ENCODE measurements around the gene CAMKMT. TPM values are rescaled to one million over a fixed set of nuclear protein-coding genes. Genes with fewer than 3 reads are reported as not detected.

The CAMKMT gene
- total RNA-seq, 2 experiments from 2014 or later = 11.3 to 12.0 TPM

DNA sequence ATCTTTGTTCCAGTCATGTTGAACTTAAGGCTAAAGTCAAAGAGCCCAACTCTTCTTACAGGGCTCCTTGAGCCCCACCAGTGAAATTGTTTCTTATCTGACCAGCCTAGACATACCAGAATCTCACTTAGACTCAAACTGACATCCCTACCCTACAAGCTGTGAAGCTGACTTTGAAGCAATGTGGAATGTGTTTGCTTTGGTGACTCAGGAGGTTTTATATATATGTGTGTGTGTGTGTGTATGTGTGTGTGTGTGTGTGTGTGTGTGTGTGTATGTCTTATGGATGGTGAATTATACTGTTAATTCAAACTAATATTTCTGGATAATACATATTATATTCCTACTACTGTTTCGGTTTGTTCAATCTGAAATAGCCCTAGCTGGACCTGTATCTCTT lies 67.3 kb downstream of the CAMKMT start:
- POLR2A ChIA-PET = no interaction called here
- CTCF ChIA-PET = no interaction called here

DNA sequence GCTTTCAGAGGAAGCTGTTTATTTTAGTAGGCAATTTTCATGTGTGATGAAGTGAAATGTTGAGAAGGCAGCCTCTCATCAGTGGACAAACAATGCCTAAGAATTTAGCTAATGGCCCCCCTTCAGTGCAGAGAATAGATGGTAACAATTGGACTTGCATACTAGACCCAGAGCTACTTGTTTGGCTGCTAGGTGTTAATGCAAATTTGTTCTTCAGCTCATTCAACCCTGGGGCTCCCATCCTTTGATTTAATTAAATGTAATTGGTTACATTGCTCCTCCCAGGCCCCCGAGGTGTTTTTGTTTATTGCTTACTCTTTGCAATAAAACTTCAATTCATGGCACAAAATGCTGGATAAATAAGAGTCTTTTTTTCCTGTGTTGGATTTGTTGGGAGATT lies 68.6 kb downstream of the CAMKMT start:
- ChIA-PET POLR2A (no interaction called here), CTCF (interaction anchor here (0.8 kb wide), 1 partner anchor 386 kb away, joined by 3 read pairs; no protein-coding TSS in a partner anchor)

DNA sequence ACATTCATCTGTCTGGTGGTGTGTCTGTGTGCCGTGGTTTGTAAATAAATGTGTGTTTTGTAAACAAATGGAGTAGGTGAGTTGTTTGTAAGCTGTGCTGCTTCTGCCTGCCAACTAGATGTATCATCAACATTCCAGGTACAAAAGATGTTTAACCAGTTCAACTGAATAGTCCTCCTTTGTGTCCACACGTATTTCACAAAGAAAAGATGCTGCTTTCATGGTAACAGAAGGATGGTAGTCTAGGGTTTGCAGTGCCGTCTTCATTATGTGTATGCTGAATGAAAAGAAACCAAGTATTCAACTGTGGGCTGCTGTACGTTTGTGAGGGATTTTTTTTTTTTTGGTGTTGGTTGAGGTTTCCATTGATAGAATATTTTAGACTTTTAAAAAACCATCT lies 72.1 kb downstream of the CAMKMT start:
- CTCF ChIA-PET = no interaction called here

DNA sequence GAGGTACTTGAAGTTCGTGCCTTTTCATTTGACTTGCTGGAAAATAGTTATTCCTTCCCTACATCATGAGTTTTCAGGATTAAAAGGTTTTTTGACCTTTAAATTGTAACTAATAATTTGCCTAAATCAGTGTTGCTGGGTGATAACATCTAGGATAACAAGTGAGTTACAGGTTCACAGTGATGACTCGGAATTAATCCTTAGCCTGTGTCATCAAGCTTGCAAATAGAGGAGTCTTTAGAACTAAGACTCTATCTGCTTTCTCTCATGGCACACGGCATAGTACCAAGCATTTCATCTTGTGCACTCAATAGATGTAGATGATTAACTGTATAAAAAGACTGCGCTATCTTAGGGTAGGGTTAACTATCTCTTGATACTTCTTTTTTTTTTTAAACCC lies 79.5 kb downstream of the CAMKMT start:
- ChIA-PET POLR2A (no interaction called here), CTCF (interaction anchor here (1.3 kb wide), 1 partner anchor 10 kb away, joined by 3 read pairs; no protein-coding TSS in a partner anchor)

More for the DNA sequence above, 72.1 kb downstream of the CAMKMT start:
- POLR2A ChIA-PET = no interaction called here

DNA sequence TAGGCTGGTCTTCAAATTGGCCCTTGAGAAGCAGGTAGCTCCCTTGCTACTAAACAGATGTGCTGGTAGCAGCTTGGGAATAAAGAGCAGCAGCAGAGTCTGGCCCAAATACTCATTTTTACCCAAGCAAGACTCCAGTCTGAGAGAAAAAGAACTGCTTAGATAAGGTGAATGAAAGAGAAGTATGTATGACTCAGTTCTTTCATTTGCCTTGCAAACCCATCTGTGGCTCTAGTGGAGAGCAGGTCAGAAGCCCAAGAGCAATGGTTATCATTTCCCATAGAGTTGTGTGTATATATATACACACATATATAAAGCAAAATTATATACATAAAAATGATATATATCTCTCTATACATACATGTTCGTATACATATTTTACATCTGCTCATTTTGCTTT lies 80.3 kb downstream of the CAMKMT start:
- CTCF ChIA-PET = interaction anchor here (1.3 kb wide), 1 partner anchor 11 kb away, joined by 3 read pairs; no protein-coding TSS in a partner anchor
- POLR2A ChIA-PET = no interaction called here

DNA sequence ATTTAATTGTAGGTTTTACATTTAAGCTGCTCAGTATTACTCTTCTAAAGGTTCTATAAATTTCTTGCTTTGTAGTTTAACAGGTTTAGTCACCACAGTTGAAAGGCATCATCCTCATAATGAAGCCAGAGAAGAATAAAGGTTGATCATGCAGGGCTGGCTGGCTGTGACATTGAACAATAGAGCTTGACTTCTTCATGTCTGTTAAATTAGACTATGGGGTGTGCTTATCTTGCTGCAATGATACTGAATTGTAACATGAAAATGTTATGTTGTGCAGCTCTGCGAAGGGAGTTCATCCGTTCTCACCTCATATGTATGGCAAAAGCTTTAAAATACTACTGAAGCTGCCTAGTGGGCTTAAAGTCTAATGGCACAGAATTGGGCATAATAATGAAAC lies 81.8 kb downstream of the CAMKMT start:
- CTCF ChIA-PET = no interaction called here
- POLR2A ChIA-PET = no interaction called here

DNA sequence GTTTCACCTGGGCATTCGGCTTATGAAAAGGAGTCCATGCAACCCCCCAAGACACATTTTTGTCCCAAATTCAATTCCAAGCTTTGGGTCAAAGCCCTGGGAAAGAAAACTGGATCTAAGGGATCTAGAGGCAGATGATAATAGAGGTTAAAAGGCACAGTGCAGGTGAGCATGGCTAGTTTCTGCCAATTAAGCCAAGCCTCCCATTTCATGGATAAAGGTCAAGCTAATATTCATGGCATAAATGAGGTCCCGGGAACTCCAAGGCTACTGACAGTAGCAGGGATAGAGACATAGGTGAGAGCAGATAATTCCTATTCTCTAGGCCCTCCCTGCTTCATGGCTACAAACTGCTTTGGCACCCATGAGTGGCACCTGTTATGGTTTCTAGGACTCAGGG lies 83.1 kb downstream of the CAMKMT start:
- CTCF ChIA-PET = no interaction called here
- POLR2A ChIA-PET = no interaction called here

DNA sequence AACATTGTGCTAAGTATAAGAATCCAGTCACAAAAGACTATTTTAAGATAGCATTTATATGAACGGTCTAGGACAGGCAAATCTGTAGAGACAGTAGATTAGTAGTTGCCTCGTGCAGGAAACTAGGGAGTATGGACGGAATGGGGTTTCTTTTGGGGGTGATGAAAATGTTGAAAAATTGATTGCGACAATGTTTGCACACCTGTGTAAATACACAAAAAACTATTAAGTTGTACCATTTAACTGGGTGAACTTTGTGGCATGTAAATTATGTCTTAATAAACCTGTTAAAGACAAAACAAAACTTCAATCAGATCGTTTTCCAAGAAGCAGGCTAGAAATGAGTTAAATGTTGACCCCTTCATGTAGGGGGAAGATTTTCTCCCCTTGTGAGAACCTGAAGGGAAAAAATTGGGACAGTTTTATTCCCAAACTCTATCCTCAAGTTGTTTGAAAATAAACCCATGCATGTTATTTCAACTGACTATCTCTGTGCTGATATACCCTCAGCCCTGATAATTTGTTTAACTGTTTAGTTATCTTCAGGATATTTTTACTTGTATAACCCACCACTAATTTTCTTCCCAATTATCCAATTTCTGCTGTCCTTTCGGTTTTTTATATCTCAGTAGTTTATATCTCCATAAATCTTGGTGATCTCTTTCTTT lies 87.2 kb downstream of the CAMKMT start:
- CTCF ChIA-PET = no interaction called here
- POLR2A ChIA-PET = no interaction called here

DNA sequence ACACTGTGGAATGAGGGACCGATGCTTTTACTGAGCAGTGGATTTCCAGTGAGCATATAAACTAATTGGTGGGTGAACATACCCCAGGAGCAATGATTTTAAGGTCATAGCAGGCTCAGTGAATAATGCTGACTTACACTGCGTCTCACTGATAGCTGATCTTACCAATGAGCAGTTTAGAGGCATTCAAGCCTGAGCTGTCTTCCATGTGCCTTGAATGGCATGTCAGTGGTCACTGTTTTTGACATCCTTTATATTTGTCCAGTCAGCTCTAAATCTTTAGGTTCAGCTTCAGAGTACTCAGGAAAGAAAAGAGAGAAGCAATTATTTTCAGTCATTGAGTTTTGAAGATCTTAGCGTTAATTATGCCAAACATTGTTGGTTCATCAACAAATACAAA lies 88.3 kb downstream of the CAMKMT start:
- CTCF ChIA-PET = interaction anchor here (1.0 kb wide), 1 partner anchor 29 kb away, joined by 3 read pairs; no protein-coding TSS in a partner anchor

DNA sequence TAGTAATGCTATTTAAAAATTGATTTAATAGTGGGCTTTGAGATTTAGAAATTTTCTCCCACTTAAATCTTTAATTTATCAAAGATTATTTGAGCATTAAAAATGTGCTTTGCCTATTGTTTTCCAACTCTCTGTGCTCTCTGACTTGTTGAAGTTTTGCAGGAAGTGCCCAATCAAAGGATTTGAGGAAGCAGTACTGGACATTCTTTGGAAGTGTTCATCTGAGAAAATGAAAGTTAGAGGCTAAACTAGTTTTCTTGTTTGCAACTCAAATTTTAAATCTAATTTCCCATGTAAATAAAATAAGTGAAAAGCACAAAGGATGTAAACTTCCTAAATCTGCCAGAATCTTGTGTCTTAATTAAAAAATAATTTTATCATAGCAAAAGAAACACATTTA lies 89.1 kb downstream of the CAMKMT start:
- POLR2A ChIA-PET = no interaction called here
- CTCF ChIA-PET = interaction anchor here (1.0 kb wide), 1 partner anchor 28 kb away, joined by 3 read pairs; no protein-coding TSS in a partner anchor

More for the DNA sequence above, 88.3 kb downstream of the CAMKMT start:
- POLR2A ChIA-PET = no interaction called here

DNA sequence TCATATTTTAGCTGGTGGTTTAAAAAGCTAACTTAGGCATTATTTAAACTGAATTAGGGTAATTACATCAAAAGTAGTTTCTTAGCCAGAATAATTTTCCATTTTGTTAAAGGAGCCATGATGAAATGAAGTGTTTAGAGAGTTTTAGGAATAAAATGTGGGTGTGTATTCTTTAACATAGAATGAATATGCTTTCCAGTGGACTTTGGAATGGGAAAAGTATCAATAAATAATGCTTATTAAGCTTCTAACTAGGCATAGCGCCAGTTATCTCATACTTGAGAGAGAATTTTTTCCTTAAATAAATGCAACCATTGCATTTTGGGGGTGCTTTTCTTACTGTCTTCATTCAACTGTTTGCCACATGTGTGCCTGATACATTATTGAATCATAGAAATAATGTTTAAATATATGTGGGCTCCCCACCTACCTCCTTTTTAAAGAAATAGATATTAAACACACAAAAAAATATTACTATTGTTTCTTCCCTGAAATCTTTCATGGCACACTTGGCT lies 90.4 kb downstream of the CAMKMT start:
- CTCF ChIA-PET = no interaction called here
- POLR2A ChIA-PET = no interaction called here

DNA sequence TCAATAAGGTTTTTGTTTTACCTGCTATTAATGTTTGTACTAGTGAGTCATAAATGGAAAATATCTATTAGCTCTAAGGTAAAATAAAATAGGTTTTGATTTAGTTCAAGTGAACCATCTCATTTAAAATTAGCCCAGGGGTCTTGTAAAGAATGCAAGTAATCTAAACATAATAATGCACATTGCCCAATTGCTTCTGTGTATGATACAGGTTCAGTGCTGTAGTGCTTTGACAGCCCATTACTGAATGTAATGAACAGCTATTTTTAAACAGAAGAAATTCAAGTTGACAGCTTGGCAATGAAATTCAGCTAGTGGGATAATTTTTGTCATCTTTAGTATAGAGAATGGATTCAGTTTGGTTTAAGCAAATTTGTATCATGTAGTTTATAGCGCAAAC lies 91.5 kb downstream of the CAMKMT start:
- POLR2A ChIA-PET = no interaction called here
- CTCF ChIA-PET = interaction anchor here (0.6 kb wide), 1 partner anchor 65 kb away, joined by 3 read pairs; no protein-coding TSS in a partner anchor

DNA sequence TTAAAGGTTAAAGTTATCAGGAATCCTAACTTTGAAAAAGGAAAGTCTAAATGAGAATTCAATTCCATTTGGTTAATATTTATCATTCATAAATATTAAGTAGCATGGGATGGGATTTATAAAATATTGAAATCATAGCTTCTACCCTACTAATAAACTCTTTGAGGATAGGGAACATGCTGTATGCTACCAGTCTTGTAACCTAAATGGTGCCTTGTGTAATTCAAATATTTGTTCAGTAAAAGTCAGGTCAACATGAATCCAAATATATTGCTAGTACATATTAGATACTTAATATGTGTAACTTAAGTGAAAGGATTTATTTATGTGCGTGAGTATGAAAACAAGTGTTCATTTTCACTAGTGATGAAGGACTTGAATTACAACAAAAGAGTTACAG lies 94.1 kb downstream of the CAMKMT start:
- POLR2A ChIA-PET = no interaction called here

DNA sequence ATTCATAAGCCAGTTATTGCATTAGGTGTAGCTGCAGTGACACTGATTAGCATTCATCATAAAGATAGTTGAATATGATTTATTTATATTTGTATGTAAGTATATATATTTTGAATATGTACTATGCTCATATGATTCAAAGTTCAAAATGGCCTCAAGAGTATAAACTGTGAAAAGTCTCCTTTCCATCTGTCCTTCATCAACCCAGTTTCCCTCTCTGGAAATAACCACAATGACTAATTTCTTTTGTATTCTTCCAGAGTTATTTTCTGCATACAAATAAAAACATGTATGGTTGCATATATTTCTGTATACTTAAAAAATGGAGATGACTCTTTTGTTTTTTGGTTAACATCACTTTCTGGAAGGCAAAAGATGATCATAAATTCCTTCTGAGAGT lies 95.2 kb downstream of the CAMKMT start:
- POLR2A ChIA-PET = no interaction called here
- CTCF ChIA-PET = no interaction called here

More for the DNA sequence above, 94.1 kb downstream of the CAMKMT start:
- CTCF ChIA-PET = interaction anchor here (1.7 kb wide), 1 partner anchor 24 kb away, joined by 4 read pairs; no protein-coding TSS in a partner anchor

DNA sequence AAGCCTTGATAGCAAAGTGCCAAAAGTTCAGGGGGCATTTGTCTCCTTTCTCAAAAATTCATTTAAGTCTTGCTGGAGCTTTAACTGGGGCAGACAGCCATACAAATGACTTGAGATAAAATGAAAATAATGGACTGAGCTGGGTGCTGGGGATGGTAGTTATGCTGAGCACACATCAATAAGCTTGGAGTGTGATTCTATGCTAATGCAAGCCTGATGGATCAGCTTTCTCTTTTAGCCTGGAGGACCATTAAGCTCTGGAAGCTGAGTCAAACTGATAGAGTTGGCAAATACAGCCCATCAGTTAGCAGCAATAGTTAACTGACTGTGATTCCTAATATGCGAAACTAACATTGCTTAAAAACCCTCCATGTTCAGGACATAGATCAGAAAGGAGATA lies 98.0 kb downstream of the CAMKMT start:
- CTCF ChIA-PET = interaction anchor here (0.6 kb wide), 1 partner anchor 290 kb away, joined by 3 read pairs; no protein-coding TSS in a partner anchor
- POLR2A ChIA-PET = interaction anchor here (0.7 kb wide), 1 partner anchor 424 kb away, joined by 5 read pairs; no protein-coding TSS in a partner anchor

DNA sequence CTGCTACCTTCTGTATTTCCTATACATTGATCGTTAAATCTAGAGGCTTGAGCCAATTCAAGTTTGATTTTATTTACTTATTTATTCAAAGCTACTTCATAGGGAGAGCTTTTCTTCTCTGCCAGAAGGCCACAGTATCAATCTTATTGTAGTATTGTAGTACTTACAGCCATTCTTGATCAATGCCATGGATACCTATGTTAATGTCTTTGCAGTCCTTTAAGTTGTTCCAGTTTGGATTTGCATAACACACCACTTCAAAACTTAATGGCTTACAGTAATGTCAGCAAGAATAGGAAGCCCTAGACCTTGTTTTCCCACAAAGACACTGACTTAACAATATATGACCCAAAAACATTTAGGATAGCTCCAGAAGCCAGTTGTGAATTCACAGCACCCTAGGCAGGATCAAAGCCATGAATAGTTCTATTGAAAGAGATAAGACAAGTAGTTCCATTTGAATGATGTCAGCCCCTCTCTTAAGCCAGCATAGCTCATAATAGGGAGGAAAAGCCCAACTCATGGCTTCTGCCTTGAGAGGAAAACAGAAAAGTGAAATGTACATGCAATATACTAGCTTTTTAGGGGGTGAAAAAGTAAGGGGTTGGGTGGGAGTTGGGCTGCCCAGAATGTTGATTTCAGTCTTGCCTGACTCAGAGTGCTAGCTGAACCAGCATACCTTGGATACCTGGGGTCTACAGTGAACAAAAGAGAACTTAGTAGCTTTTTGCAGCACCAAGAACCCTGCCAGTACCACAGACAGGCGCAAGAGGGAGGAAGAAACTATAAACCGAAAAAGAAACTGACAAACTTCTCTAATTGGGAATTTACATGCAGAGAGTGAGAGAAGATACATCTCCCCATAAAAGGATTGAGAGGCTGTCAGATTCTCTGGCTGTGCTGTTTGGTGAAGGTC lies 101.4 kb downstream of the CAMKMT start:
- CTCF ChIA-PET = interaction anchor here (1.1 kb wide), 1 partner anchor 16 kb away, joined by 3 read pairs; no protein-coding TSS in a partner anchor
- POLR2A ChIA-PET = no interaction called here

DNA sequence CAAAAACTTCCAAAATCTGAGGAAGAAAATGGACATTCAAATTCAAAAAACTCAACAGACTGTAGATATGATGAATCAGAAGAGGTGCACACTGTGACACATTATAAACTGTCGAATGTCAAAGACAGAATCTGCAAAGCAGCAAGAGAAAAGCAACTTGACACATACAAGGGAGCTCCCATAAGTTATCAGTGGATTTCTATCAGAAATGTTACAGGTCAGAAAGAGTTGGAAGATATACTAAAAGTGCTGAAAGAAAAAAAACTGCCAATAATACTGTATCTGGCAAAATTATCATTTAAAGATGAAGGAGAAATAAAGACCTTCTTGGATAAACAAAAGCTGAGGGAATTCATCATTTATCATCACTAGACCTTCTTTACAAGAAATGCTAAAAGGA lies 102.7 kb downstream of the CAMKMT start:
- ChIA-PET POLR2A (no interaction called here), CTCF (interaction anchor here (0.6 to 1.0 kb wide), 2 partner anchors 63 to 462 kb away, joined by 3 to 4 read pairs; no protein-coding TSS in a partner anchor)

DNA sequence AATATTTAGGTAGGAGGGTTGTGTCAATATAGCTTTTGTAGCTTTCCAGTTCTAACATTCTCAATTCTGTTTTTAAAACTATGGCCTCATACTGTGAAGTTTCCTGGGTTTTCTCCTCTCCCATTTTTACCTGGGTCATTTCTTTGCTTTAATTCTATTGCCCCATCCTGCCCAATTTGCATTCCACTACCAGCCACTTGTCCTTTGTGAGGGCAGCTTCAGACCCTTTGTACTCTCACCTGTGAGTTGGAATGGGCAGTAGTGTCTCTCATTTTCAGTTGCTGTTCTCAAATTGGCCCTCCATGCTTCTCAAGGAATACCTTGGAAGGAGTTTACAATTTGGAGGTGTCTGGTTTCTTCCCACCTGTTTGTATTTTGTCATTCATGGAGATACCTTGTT lies 108.4 kb downstream of the CAMKMT start:
- POLR2A ChIA-PET = no interaction called here
- CTCF ChIA-PET = interaction anchor here (1.1 kb wide), 1 partner anchor 9 kb away, joined by 4 read pairs; no protein-coding TSS in a partner anchor

DNA sequence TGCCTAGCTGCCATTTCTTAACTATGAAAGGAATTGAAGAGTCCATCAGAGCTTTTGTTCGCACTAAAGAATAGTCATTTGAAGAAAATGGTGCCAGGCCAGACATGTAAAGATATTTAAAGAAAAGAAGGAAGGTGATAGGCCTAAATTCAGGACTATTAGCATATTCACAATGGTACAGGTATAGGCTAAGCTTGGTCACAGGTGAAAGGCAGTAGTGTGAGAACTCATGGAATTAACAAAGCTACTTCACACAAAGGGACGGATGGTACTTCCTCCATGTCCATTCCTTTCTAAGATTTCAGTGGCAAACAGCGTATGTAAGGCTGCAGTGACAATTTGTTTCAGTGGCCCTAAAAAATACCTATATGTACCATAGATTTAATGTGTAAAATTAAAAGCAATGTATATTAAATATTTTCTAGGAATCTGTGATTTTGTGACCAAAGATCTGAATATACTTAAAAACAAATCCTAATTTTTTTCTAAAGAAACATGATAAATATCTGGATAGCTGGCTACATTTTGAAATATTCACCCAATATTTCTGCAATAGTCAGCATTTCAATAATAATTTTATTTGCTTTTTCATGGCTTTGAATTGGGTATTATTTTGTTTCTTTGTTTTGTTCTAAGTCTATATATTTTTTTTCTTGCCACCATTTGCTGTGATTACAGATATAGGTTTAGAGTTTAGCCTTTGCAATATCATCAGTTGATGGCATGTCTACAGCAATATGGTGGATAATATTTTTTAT lies 116.1 kb downstream of the CAMKMT start:
- CTCF ChIA-PET = interaction anchor here (0.7 kb wide), 1 partner anchor 478 kb away, joined by 3 read pairs; no protein-coding TSS in a partner anchor
- POLR2A ChIA-PET = no interaction called here

Data from activated CD8-positive, alpha-beta memory T cell treated with anti-CD3 and anti-CD28 coated beads for 36 hours (primary cell).